Activated naive CD8-positive, alpha-beta T cell treated with anti-CD3 and anti-CD28 coated beads, Interleukin-2, amount 10 ng/mL, durations not matched to agents 7 days and 5 days (primary cell): ENCODE results near the gene KRTAP4-9. TPM values are rescaled to one million over a fixed set of nuclear protein-coding genes. Genes with fewer than 3 reads are reported as not detected.
"Not testable (repeated sequence)": the region's sequence is repeated elsewhere in the genome, so short reads cannot be mapped to it uniquely, and the experiment has no call there.

Source experiments
- ATAC-seq: fragments of 150-1000 bp; cut with Tn5 transposase; one replicate; pipeline ENCODE4 v1.10.0; 2021; ENCODE audit warnings: low read depth, moderate library complexity
- POLR2A ChIA-PET: fragments of 350-600 bp; sonication (Branson Sonifier 250); formaldehyde crosslinking; loops from one replicate; lab custom pipeline; 2021; ENCODE audit warnings: antibody characterized with exemption; lab: Charles Lee
- DNase-seq: peaks from one replicate; pipeline ENCODE4 v3.0.0; 2021
- H3K27ac Mint-ChIP-seq: one replicate; pipeline ENCODE4 v1.8.0; 2022; ENCODE audit warnings: mild to moderate bottlenecking, mixed read lengths
- H3K27me3 Mint-ChIP-seq: one replicate; pipeline ENCODE4 v1.8.0; 2022; ENCODE audit warnings: mild to moderate bottlenecking, moderate library complexity, mixed read lengths
- H3K36me3 Mint-ChIP-seq: one replicate; pipeline ENCODE4 v1.8.0; 2021; ENCODE audit warnings: mild to moderate bottlenecking, mixed read lengths
- H3K4me1 Mint-ChIP-seq: one replicate; pipeline ENCODE4 v1.8.0; 2021; ENCODE audit warnings: mixed read lengths
- H3K4me3 Mint-ChIP-seq: one replicate; pipeline ENCODE4 v1.8.0; 2022; ENCODE audit warnings: mild to moderate bottlenecking, moderate library complexity, mixed read lengths
- H3K9me3 Mint-ChIP-seq: one replicate; pipeline ENCODE4 v1.8.0; 2021; ENCODE audit warnings: mixed read lengths
- total RNA-seq, 2 experiments: library from RNA; stranded (reverse); gene quantifications; one replicate each; pipeline ENCODE4 v1.2.3, GENCODE V29; 2021

Gene KRTAP4-9
- total RNA-seq, 2 experiments from 2014 or later, result not detected

DNA sequence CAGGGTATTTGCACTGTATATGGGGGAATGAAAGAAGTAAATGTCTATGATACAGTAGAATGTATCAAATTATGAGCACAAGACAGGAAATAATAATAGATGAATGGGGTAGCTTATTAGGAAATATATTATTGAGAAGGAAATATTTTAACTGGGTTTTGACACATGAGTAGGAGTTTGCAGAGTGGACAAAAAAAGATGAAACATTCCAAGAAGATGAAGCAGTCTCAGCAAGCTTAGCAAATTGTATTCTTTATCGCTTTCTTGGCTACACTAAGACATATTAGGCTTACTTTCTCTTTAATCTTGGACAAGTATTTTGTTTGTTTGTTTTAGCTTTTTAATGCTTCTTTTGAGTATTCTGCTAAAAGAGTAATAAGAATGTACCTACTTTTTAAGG, 1.3 kb upstream of the KRTAP4-9 start:
- Mint-ChIP-seq H3K9me3 (peaks cover 5% of the 10 kb centered on the region), H3K27me3 (peaks cover 2% of the 10 kb centered on the region), H3K4me3 (no peak overlapping the region), H3K27ac (no peak overlapping the region), H3K36me3 (no peaks in the 10 kb centered on the region), H3K4me1 (peaks cover 10% of the 10 kb centered on the region)
- POLR2A ChIA-PET, result no interaction called here
- no peak for DNase-seq
- ATAC-seq, result no peak

DNA sequence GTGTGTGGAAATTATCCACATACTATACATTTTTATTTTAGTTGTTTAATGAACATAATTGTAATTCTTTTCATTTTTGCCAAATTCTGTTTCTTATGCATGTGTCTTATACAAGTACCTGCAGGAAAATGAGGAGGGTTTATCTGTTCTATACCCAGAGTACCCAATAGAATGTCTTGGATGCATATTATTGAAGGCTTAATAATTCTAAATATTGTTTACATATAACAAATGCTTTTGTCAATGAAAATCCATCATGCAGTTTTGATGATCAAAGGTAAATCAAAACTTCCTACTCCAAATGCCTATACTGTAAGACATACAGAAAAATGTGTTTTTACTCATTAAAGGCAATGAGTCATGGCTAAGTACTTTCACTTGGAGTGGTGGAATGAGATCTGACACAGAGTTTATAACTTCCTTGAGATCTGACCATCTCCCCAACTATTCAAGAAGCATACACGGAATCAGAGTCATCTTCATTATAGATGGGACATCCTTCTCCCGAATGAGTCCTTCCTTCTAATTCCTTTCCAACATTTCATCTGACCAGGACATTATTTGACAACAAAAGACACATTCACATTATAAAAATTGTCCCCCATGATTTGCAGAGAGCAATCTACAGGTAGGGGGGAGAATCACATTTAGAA, 677 bp upstream of the KRTAP4-9 start:
- H3K4me3 Mint-ChIP-seq, H3K27me3 Mint-ChIP-seq, DNase-seq, H3K27ac Mint-ChIP-seq, ATAC-seq, H3K9me3 Mint-ChIP-seq, H3K36me3 Mint-ChIP-seq, POLR2A ChIA-PET: not testable (repeated sequence)
- peaks cover 11% of the 10 kb centered on the region for H3K4me1 Mint-ChIP-seq

DNA sequence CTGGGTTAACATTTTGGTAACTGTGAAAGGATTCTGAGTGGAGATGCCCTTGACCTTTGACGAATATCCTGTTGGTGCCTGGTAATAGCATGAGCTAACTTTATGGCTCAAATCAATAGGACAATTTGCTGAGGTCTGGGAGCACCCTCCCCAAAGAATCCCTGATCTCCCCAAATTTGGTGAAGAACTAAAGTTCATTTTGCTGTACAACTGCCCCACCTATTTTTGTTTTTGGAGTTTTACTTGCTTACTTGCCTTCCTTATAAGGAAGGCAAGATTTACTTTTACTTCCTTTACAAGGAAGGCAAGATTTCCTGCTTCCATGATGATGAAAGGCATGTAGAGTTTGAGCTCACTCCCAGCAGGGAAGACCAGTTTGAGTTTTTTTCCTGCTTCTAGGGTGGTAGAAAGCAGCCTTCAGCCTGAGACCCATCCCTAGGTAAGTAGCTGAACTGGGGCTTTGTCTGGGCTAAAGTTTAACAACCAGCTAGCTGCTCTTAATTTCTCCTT, 2.8 kb downstream of the KRTAP4-9 start:
- Mint-ChIP-seq H3K36me3 (no peaks in the 10 kb centered on the region), H3K4me1 (peaks cover 9% of the 10 kb centered on the region), H3K4me3 (no peak overlapping the region), H3K9me3 (peaks cover 5% of the 10 kb centered on the region), H3K27me3 (peaks cover 2% of the 10 kb centered on the region), H3K27ac (no peak overlapping the region)
- POLR2A ChIA-PET, result no interaction called here
- DNase-seq (no peak), ATAC-seq (no peak)

DNA sequence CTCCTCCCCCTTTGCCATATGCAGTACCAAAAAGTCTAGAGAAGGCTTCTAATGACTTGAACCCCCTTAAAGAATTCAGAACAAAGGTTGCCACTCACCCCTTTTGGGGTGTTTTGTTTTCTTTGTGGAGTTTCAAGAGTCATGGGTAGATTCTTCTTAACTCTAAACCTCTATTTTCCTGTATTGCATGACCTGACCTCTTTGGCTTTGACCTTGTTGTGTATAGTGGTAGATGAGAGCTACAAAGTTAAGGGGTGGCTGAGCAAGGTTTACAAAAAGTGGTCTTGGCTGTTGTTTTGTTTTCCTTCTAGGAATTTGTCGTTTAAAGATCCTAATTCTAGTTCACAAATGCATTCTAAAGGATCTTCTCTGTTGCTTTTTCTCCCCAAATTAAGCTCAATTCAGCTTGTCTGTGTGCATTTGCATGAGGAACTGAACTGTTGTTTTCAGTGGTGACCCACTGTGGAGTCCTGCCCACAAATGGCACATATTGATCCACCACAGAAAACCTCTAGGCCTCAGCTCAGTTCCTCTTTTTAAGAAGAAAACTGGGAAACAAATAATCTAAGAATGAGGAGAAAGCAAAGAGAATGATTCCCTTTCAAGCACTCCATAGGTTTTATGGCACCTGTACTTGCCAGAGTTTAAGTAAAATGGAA, 3.7 kb downstream of the KRTAP4-9 start:
- H3K36me3 Mint-ChIP-seq, H3K27me3 Mint-ChIP-seq, H3K9me3 Mint-ChIP-seq, H3K27ac Mint-ChIP-seq, DNase-seq, H3K4me1 Mint-ChIP-seq, H3K4me3 Mint-ChIP-seq, POLR2A ChIA-PET, ATAC-seq: not testable (repeated sequence)

DNA sequence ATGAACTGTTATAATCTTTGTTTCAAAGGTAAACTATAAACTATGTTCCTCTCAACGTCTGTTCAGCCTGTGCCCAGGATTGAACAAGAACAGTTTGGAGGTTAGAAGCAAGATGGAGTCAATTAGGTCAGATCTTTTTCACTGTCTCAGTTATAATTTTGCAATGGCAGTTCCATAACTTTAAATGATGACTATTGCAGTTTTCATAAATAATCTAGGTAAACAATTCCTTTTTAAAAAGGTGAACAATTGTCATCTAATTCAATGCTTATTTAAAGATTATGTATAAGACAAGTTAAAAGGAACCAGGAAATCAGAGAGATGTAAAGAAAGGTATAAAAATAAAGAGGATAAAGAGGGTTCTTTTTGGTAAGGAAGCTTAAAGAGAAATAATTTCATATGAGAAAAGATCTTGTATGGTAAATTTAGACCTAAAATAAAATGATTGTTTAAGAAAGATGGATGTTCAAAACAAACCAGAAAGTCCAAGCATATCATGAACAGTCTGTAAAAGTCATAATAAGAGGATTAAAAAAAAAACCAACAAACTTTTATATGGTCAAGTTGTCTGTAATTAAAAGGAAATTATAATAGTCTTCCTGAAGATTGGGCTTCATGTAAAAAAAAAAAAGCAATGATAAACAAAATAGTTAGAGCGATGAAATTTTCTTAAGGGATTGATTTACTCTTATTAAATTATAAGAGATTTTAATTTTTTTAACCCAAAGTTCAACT, 6.1 kb downstream of the KRTAP4-9 start:
- POLR2A ChIA-PET, result no interaction called here
- ATAC-seq, result no peak
- H3K27me3 Mint-ChIP-seq, result peaks cover 4% of the 10 kb centered on the region
- peaks cover 5% of the 10 kb centered on the region for H3K9me3 Mint-ChIP-seq
- no peak for DNase-seq
- H3K4me3 Mint-ChIP-seq, result no peak overlapping the region
- no peak overlapping the region for H3K27ac Mint-ChIP-seq
- H3K36me3 Mint-ChIP-seq, result no peaks in the 10 kb centered on the region
- peaks cover 9% of the 10 kb centered on the region for H3K4me1 Mint-ChIP-seq

- Mint-ChIP-seq H3K9me3 (peaks cover 3% of the 10 kb centered on the region), H3K27me3 (peaks cover 4% of the 10 kb centered on the region), H3K4me1 (peaks cover 8% of the 10 kb centered on the region), H3K36me3 (peaks cover 1% of the 10 kb centered on the region), H3K27ac (no peak overlapping the region), H3K4me3 (no peak overlapping the region)
- DNase-seq (no peak), ATAC-seq (no peak)
- POLR2A ChIA-PET, result no interaction called here
These were observed 11.1 kb downstream of the KRTAP4-9 start for GRCh38 chr17:41116297-41116696.

- H3K27ac Mint-ChIP-seq, DNase-seq, H3K4me3 Mint-ChIP-seq, H3K36me3 Mint-ChIP-seq, H3K4me1 Mint-ChIP-seq, POLR2A ChIA-PET, H3K9me3 Mint-ChIP-seq, H3K27me3 Mint-ChIP-seq, ATAC-seq: not testable (repeated sequence)
These were observed 12.7 kb downstream of the KRTAP4-9 start, which contains the start of gene KRTAP4-11 for GRCh38 chr17:41117846-41118386. TSS of gene KRTAP4-11 (minus strand) at chr17:41118373. CDS start at chr17:41118315, 58 bp downstream.

DNA sequence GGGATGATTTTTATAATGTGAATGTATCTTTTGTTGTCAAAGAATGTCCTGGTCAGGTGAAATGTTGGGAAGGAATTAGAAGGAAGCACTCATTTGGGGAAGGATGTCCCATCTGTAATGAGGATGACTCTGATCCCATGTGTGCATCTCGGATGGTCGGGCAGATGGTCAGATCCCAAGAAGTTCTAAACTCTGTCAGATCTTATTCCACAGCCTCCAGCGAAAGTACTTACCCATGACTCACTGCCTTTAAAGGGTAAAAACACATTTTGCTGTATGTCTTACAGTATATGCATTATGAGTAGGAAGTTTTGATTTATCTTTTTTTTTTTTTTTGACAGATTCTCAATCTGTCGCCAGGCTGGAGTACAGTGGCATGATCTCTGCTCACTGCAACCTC, 13.5 kb downstream of the KRTAP4-9 start:
- DNase-seq (no peak), ATAC-seq (no peak)
- Mint-ChIP-seq H3K36me3 (peaks cover 1% of the 10 kb centered on the region), H3K4me3 (no peak overlapping the region), H3K9me3 (peaks cover 3% of the 10 kb centered on the region), H3K4me1 (peaks cover 13% of the 10 kb centered on the region), H3K27me3 (peaks cover 2% of the 10 kb centered on the region), H3K27ac (no peak overlapping the region)
- POLR2A ChIA-PET, result no interaction called here

GRCh38 chr17:41119696-41120690, 14.8 kb downstream of the KRTAP4-9 start:
- DNase-seq, POLR2A ChIA-PET, ATAC-seq, H3K27me3 Mint-ChIP-seq, H3K36me3 Mint-ChIP-seq, H3K9me3 Mint-ChIP-seq: not testable (repeated sequence)
- H3K27ac Mint-ChIP-seq, result peak overlapping the region; percentile 61
- H3K4me1 Mint-ChIP-seq, result peaks cover 15% of the 10 kb centered on the region
- peak overlapping the region; percentile 58 for H3K4me3 Mint-ChIP-seq

DNA sequence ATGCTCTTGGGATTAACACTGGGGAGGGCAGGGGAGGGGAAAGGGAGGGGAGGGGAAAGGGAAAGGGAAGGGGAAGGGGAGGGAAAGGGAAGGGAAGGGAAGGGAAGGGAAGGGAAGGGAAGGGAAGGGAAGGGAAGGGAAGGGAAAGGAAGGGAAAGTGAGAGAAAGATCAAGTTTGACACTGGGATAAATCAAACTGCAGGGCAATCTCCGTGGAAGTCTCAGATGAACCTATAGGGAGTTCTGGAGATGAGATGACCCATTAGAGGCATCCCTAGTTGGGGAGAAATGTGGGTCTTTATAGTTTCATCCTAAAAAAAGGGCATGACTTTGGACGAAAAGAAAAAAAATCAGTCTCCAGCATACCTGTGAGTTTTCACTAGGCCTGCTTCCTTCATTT, 16.6 kb downstream of the KRTAP4-9 start:
- H3K27me3 Mint-ChIP-seq, result peaks cover 2% of the 10 kb centered on the region
- DNase-seq (no peak), ATAC-seq (no peak)
- no peak overlapping the region for H3K27ac Mint-ChIP-seq
- H3K36me3 Mint-ChIP-seq, result peaks cover 1% of the 10 kb centered on the region
- H3K9me3 Mint-ChIP-seq, result peaks cover 6% of the 10 kb centered on the region
- peaks cover 16% of the 10 kb centered on the region for H3K4me1 Mint-ChIP-seq
- POLR2A ChIA-PET, result no interaction called here
- H3K4me3 Mint-ChIP-seq, result no peak overlapping the region

- Mint-ChIP-seq H3K27ac (peak overlapping the region; percentile 8), H3K4me1 (peaks cover 16% of the 10 kb centered on the region)
- H3K36me3 Mint-ChIP-seq, POLR2A ChIA-PET, H3K4me3 Mint-ChIP-seq, H3K9me3 Mint-ChIP-seq, H3K27me3 Mint-ChIP-seq, DNase-seq, ATAC-seq: not testable (repeated sequence)
These were observed 18.3 kb downstream of the KRTAP4-9 start for GRCh38 chr17:41123292-41123990.

DNA sequence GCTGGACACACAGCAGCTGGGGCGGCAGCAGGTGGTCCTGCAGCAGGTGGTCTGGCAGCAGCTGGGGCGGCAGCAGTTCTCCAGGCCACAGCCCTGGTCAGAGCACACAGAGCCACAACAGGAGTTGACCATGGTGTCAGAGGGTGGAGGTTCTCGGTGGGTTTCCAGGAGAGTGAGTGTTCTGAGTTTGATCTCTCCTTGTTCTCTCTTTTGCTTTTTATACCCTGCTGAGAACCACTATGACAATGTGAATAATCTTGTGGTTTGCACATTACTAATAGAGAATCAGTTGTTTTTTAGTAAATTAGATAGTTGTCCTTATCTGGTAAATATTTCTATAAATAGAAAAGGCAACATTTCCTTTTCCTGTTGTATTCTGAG, 18.8 kb downstream of the KRTAP4-9 start, which contains the start of gene KRTAP4-12:
TSS of gene KRTAP4-12 (minus strand) at position 192 of the 381 bp plus-strand sequence. CDS start at position 132, 60 bp downstream.
- not testable (repeated sequence) for ATAC-seq
- H3K27ac Mint-ChIP-seq, result peak within 1 kb of the TSS; percentile 8
- H3K4me1 Mint-ChIP-seq, result peaks cover 16% of the 10 kb centered on the region

More for the DNA sequence above, 18.8 kb downstream of the KRTAP4-9 start, which contains the start of gene KRTAP4-12:
- H3K4me3 Mint-ChIP-seq, H3K27me3 Mint-ChIP-seq, POLR2A ChIA-PET, H3K36me3 Mint-ChIP-seq, DNase-seq, H3K9me3 Mint-ChIP-seq: not testable (repeated sequence)
